Forelimb muscle (tissue), 1 donor: ENCODE data around the gene TM7SF2. TPM values are rescaled to one million over a fixed set of nuclear protein-coding genes. Genes with fewer than 3 reads are reported as not detected.

Experiments
- DNase-seq: peaks from one replicate; pipeline ENCODE4 v3.0.0-alpha.2; 2013; ENCODE audit warnings: low read depth
- polyA plus RNA-seq: library from polyadenylated mRNA; unstranded; fragments of 120-200 nt; gene quantifications from one replicate; pipeline ENCODE4 v1.2.1, GENCODE V29; 2013; ENCODE audit not compliant: insufficient read length

TM7SF2 gene
- polyA plus RNA-seq, 1 donor = 16.4 TPM

GRCh38 chr11:65156256-65156655, 44.6 kb downstream of the TM7SF2 start:
- no peak for DNase-seq

DNA sequence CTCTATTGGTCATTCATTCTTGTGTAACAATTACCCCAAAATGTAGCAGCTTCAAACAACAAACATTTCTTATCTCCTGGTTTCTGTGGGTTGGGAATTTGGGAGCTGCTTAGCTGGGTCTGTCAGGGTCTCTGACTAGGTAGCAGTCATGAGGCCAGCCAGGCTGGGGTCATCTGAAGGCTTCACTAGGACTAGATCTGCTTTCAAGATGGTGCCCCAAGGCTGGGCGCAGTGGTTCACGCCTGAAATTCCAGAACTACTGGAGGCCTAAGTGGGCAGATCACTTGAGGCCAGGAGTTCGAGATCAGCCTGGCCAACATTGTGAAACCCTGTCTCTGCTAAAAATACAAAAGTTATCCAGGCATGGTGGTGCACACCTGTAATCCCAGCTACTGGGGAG, 45.3 kb downstream of the TM7SF2 start:
- DNase-seq = no peak

DNA sequence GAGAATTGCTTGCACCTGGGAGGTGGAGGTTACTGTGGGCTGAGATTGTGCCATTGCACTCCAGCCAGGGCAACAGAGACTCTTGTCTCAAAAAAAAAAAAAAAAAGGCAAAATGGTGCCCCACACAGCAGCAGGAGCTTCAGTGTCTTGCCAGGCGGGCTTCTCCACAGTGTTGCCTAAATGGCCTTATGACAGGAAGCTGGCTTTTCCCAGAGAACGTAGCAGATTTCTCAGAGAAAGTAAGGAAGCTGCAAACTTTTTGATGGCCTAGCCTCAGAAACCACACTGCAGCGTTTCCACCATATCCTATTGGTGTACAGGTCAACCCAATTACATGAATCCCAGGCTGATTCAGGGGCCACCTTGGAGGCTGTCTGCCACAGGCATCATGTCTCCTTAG, 45.7 kb downstream of the TM7SF2 start:
- no peak for DNase-seq

DNA sequence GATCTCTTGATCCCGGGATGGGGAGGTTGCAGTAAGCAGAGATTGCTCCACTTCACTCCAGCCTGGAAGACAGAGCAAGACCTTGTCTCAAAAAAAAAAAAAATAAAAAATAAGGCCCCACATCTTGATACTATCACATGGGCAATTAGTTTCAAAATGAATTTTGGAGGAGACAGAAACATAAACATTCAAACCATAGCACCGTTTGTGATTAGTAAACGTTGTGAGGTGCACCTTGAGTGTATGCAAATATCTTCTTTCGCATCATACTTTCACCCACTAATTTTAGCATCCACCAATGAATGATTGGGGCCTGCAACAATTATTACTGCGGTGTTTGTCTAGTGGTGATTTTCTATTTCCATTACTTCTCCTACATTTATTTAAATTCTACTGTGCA, 47.3 kb downstream of the TM7SF2 start:
- DNase-seq = no peak

GRCh38 chr11:65160643-65161042, 49.0 kb downstream of the TM7SF2 start:
- DNase-seq = no peak

DNA sequence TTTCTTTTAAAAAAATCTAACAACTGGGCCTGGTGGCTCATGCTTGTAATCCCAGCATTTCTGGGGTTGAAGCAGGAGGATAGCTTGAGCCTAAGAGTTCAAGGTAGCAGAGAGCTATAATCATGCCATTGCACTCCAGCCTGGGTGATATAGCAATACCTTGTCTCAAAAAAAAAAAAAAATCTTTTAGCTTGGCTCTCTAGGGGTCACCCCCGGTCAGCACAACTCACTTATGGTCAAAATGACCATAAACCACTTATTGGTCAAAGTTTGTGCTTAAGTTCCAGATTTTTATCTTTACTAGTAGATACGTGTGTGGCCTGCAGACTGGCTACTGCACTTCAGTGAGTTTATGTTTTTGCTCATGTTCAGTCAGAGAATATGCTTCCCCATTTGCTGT, 52.0 kb downstream of the TM7SF2 start:
- DNase-seq = no peak

Other genes starting within 250 kb of the TM7SF2 start
- gene EHD1, start 233.3 kb upstream of the TM7SF2 start, polyA plus RNA-seq = 105 TPM
- gene ATG2A, start 194.7 kb upstream of the TM7SF2 start, polyA plus RNA-seq = 12.0 TPM
- 9.9 TPM for gene PPP2R5B, start 187.2 kb upstream of the TM7SF2 start, polyA plus RNA-seq
- 0.35 TPM for gene GPHA2, start 176.0 kb upstream of the TM7SF2 start, polyA plus RNA-seq
- gene MAJIN, start 139.8 kb upstream of the TM7SF2 start, polyA plus RNA-seq = not detected
- gene BATF2, start 114.9 kb upstream of the TM7SF2 start, polyA plus RNA-seq = 0.97 TPM
- 93.7 TPM for gene ARL2, start 97.7 kb upstream of the TM7SF2 start, polyA plus RNA-seq
- 25.1 TPM for gene SNX15, start 84.4 kb upstream of the TM7SF2 start, polyA plus RNA-seq
- gene SAC3D1, start 70.7 kb upstream of the TM7SF2 start, polyA plus RNA-seq = 12.5 TPM
- gene NAALADL1, start 53.3 kb upstream of the TM7SF2 start, polyA plus RNA-seq = 6.4 TPM
- gene CDCA5, start 27.8 kb upstream of the TM7SF2 start, polyA plus RNA-seq = 8.1 TPM
- 21.0 TPM for gene ZFPL1, start 27.6 kb upstream of the TM7SF2 start, polyA plus RNA-seq
- 123 TPM for gene VPS51, start 15.7 kb upstream of the TM7SF2 start, polyA plus RNA-seq
- 4.3 TPM for gene ZNHIT2, start 5.8 kb downstream of the TM7SF2 start, polyA plus RNA-seq
- 1,074 TPM for gene FAU, start 10.3 kb downstream of the TM7SF2 start, polyA plus RNA-seq
- 24.2 TPM for gene MRPL49, start 10.4 kb downstream of the TM7SF2 start, polyA plus RNA-seq
- gene SYVN1, start 22.6 kb downstream of the TM7SF2 start, polyA plus RNA-seq = 38.2 TPM
- not detected for gene SPDYC, start 58.4 kb downstream of the TM7SF2 start, polyA plus RNA-seq
- gene CAPN1, start 70.1 kb downstream of the TM7SF2 start, polyA plus RNA-seq = 73.1 TPM
- gene POLA2, start 150.1 kb downstream of the TM7SF2 start, polyA plus RNA-seq = 28.8 TPM
- 32.5 TPM for gene CDC42EP2, start 203.0 kb downstream of the TM7SF2 start, polyA plus RNA-seq
- gene DPF2, start 222.0 kb downstream of the TM7SF2 start, polyA plus RNA-seq = 42.2 TPM
- gene TIGD3, start 242.9 kb downstream of the TM7SF2 start, polyA plus RNA-seq = 0.34 TPM